ENCODE measurements around the gene PDHX.

Gene PDHX

DNA sequence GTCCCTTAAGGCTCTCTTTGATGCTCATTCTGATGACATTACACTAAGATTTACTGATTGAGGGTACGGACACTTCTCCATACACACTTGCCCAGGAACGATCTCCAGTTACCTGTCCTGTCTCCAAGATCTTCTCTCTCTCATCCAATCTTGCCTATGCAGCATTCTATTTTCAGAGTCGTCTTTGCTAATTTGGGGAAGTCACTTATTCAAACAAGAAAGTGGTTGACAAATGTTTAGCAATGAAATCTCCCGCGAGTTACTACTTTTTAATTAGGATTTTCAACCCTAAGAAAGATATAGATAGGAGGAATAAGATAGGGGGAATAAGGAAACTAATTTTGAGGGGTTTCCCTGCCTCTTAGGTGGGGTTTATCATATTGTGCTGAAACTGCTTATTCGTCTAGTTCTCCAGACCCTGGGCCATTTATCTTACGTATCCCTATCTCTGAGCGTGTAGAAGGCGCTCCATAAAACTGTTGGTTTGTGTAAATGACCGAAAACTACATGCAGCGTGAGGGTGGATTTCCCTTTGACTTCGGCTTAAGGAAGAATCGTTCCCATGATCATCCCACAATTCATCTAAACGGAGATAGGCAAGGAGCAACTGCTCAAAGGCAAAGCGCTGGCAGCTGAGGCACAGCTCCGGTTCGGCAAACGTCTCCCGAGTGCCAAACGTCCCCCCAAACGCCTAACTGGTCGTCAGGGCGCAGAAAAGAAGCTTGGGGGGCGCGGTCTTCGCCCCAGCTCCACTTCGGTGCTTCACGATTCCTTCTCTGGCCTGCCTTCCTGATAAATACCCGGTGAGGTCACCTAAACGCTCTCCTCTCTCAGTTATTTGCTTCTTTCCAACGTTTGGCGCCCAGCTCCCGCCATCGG is 1.0 kb upstream of the PDHX start:
- no peaks in the 10 kb centered on the region for H3K9me3 ChIP-seq (ENCODE audit: insufficient read depth, low read length, severe bottlenecking)
- H3K27me3 ChIP-seq (ENCODE audit: insufficient read depth, low read length, poor library complexity), result no peaks in the 10 kb centered on the region
- ATAC-seq (ENCODE audit: insufficient read depth, low read depth), result peak; percentile 16
- peak overlapping the region; percentile 94 for H3K4me2 ChIP-seq (ENCODE audit: insufficient read depth, low read length)
- no peaks in the 10 kb centered on the region for H4K20me1 ChIP-seq (ENCODE audit: insufficient read depth, low read length)
- peak overlapping the region; percentile 92 for H2AFZ ChIP-seq (ENCODE audit: low read depth, low read length)
- H3K4me3 ChIP-seq (ENCODE audit: low read depth in 1 of 2, low read length in 2 of 2), result peak overlapping the region; percentile 93 to 94
- peaks cover 75% of the 10 kb centered on the region for H3K79me2 ChIP-seq (ENCODE audit: insufficient read depth, low read length)
- no peak for DNase-seq
- peak overlapping the region; percentile 91 for H3K27ac ChIP-seq (ENCODE audit: low read length)
- peaks cover 16% of the 10 kb centered on the region for H3K36me3 ChIP-seq (ENCODE audit: insufficient read depth, low read length)
- H3K4me1 ChIP-seq (ENCODE audit: insufficient read depth, low read length), result peaks cover 38% of the 10 kb centered on the region
- TF ChIP-seq, protein P1, sequence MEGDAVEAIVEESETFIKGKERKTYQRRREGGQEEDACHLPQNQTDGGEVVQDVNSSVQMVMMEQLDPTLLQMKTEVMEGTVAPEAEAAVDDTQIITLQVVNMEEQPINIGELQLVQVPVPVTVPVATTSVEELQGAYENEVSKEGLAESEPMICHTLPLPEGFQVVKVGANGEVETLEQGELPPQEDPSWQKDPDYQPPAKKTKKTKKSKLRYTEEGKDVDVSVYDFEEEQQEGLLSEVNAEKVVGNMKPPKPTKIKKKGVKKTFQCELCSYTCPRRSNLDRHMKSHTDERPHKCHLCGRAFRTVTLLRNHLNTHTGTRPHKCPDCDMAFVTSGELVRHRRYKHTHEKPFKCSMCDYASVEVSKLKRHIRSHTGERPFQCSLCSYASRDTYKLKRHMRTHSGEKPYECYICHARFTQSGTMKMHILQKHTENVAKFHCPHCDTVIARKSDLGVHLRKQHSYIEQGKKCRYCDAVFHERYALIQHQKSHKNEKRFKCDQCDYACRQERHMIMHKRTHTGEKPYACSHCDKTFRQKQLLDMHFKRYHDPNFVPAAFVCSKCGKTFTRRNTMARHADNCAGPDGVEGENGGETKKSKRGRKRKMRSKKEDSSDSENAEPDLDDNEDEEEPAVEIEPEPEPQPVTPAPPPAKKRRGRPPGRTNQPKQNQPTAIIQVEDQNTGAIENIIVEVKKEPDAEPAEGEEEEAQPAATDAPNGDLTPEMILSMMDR (IDR thresholded peaks at IDR 0.05; ENCODE audit: borderline replicate concordance, extremely low read depth, low read length, poor library complexity, severe bottlenecking), result no peak
- TF ChIP-seq EZH2 (IDR thresholded peaks at IDR 0.05; ENCODE audit: borderline replicate concordance, low read depth, low read length, severe bottlenecking), result no peak
- H3K9ac ChIP-seq (ENCODE audit: low read depth, low read length), result peak overlapping the region; percentile 90

DNA sequence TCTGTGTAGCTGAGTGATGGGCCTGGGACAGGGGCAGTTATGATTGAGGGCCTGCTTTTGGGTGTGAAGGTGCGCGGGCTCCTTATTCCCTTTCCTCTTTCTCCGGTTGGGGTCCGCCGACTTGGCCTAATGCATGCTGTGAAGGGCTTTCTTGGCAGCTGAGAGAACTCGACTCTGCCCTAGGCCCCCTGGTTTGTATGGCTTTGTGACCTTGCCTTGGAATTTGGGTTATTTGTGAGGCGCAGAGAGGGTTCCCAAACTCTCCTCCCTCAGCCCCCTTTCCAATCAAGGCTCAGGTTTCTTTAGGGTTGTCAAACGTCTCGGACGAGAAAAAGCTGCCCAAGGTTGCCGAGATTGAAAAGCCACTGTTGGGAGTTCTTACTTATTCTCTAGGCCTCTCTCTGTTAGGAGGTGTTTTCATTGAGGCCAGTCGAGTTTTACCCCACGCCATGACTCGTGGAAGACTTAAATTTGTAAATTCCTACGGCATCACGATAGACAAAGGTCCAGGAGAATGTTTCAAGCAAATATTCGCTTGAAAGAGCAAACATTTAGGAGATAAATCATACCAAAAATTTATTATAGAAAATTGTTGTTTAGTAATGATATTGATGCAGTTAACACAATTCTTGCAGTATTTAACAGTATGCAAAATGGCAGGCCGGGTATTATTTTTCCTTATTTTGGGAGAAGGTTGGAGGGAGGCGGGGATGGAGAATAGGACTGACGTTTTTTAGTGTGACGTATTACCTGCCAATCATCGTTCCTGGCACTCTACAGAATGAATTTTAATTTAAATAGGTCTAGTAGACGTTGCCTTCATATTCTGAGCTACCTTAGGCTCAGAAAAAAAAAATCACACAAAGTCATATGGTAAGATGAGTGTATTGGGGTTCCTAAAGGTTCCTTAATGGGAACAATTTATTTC is 689 bp downstream of the PDHX start:
- peak overlapping the region; percentile 91 for H3K27ac ChIP-seq (ENCODE audit: low read length)
- peak overlapping the region; percentile 92 for H2AFZ ChIP-seq (ENCODE audit: low read depth, low read length)
- peaks cover 38% of the 10 kb centered on the region for H3K4me1 ChIP-seq (ENCODE audit: insufficient read depth, low read length)
- TF ChIP-seq, protein P1 (IDR thresholded peaks at IDR 0.05; ENCODE audit: borderline replicate concordance, extremely low read depth, low read length, poor library complexity, severe bottlenecking), result no peak
- TF ChIP-seq EZH2 (IDR thresholded peaks at IDR 0.05; ENCODE audit: borderline replicate concordance, low read depth, low read length, severe bottlenecking), result no peak
- peaks cover 16% of the 10 kb centered on the region for H3K36me3 ChIP-seq (ENCODE audit: insufficient read depth, low read length)
- H3K27me3 ChIP-seq (ENCODE audit: insufficient read depth, low read length, poor library complexity), result no peaks in the 10 kb centered on the region
- H3K4me3 ChIP-seq (ENCODE audit: low read depth in 1 of 2, low read length in 2 of 2), result peak overlapping the region; percentile 93 to 94
- ATAC-seq (ENCODE audit: insufficient read depth, low read depth), result no peak
- peak overlapping the region; percentile 94 for H3K4me2 ChIP-seq (ENCODE audit: insufficient read depth, low read length)
- no peaks in the 10 kb centered on the region for H3K9me3 ChIP-seq (ENCODE audit: insufficient read depth, low read length, severe bottlenecking)
- peak overlapping the region; percentile 90 for H3K9ac ChIP-seq (ENCODE audit: low read depth, low read length)
- H3K79me2 ChIP-seq (ENCODE audit: insufficient read depth, low read length), result peaks cover 64% of the 10 kb centered on the region
- DNase-seq, result no peak
- no peaks in the 10 kb centered on the region for H4K20me1 ChIP-seq (ENCODE audit: insufficient read depth, low read length)

DNA sequence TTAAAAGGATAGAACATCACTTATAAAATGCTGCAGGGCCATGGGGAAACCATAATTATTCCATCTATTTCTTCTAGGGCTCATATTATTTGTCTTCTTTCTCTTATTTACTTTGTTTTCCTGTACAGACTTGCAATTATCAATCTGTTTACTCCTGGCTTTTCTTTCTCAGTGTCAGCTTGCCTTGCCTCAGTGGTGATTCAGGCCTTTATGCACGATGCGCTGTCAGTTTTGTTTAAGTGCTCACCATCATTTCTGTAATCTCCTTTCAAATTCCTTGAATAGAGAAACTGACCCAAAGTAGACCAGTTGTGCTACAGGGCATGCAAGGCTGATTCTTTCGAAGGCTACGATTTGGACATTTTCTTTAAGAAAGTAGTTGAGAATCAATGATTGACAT is 4.7 kb downstream of the PDHX start:
- no peak for ATAC-seq (ENCODE audit: insufficient read depth, low read depth)

More for the DNA sequence above, 4.7 kb downstream of the PDHX start:
- no peak overlapping the region for H3K9ac ChIP-seq (ENCODE audit: low read depth, low read length)
- TF ChIP-seq, protein P1 (IDR thresholded peaks at IDR 0.05; ENCODE audit: borderline replicate concordance, extremely low read depth, low read length, poor library complexity, severe bottlenecking), result no peak
- no peak for TF ChIP-seq EZH2 (IDR thresholded peaks at IDR 0.05; ENCODE audit: borderline replicate concordance, low read depth, low read length, severe bottlenecking)
- no peak overlapping the region for H2AFZ ChIP-seq (ENCODE audit: low read depth, low read length)
- DNase-seq, result no peak
- no peaks in the 10 kb centered on the region for H3K9me3 ChIP-seq (ENCODE audit: insufficient read depth, low read length, severe bottlenecking)
- no peaks in the 10 kb centered on the region; the same call in 1 of the 2 replicates for H3K36me3 ChIP-seq (ENCODE audit: insufficient read depth, low read length)
- no peak overlapping the region for H3K27ac ChIP-seq (ENCODE audit: low read length)
- no peaks in the 10 kb centered on the region for H3K27me3 ChIP-seq (ENCODE audit: insufficient read depth, low read length, poor library complexity)
- H4K20me1 ChIP-seq (ENCODE audit: insufficient read depth, low read length), result no peaks in the 10 kb centered on the region; the same call in 1 of the 2 replicates
- H3K79me2 ChIP-seq (ENCODE audit: insufficient read depth, low read length), result peaks cover 44% of the 10 kb centered on the region
- H3K4me3 ChIP-seq (ENCODE audit: low read depth in 1 of 2, low read length in 2 of 2), result no peak overlapping the region
- H3K4me2 ChIP-seq (ENCODE audit: insufficient read depth, low read length), result no peak overlapping the region
- H3K4me1 ChIP-seq (ENCODE audit: insufficient read depth, low read length), result peaks cover 21% of the 10 kb centered on the region

Measured in DND-41 (cell line).